NCI-H69 (cell line): ENCODE results near the gene GALNT18.

Experiments
- DNase-seq: peaks from one replicate; lab custom pipeline; 2025; lab: John Stamatoyannopoulos, UW

The GALNT18 gene

GRCh38 chr11:11587122-11587521 is 34.7 kb downstream of the GALNT18 start:
- DNase-seq, result no peak

GRCh38 chr11:11586465-11586864 is 35.3 kb downstream of the GALNT18 start:
- no peak for DNase-seq

- DNase-seq, result no peak
Observed at GRCh38 chr11:11584937-11585336, 36.9 kb downstream of the GALNT18 start.

- peak; percentile 50 for DNase-seq
Observed at GRCh38 chr11:11584530-11584810, 37.3 kb downstream of the GALNT18 start.

- no peak for DNase-seq
Observed at GRCh38 chr11:11583801-11584529, 37.8 kb downstream of the GALNT18 start.

- peak; percentile 74 for DNase-seq
Observed at GRCh38 chr11:11582011-11582701, 39.6 kb downstream of the GALNT18 start.

GRCh38 chr11:11581481-11581880 is 40.3 kb downstream of the GALNT18 start:
- DNase-seq, result no peak

GRCh38 chr11:11580841-11581411 is 40.9 kb downstream of the GALNT18 start:
- DNase-seq, result peak; percentile 73

GRCh38 chr11:11580012-11580411 is 41.8 kb downstream of the GALNT18 start:
- no peak for DNase-seq

GRCh38 chr11:11579012-11579988 is 42.5 kb downstream of the GALNT18 start:
- peak; percentile 70 for DNase-seq

- DNase-seq, result peak; percentile 68
Observed at GRCh38 chr11:11577932-11578911, 43.6 kb downstream of the GALNT18 start.

- DNase-seq, result no peak
Observed at GRCh38 chr11:11577251-11577855, 44.5 kb downstream of the GALNT18 start.

- no peak for DNase-seq
Observed at GRCh38 chr11:11574373-11575287, 47.2 kb downstream of the GALNT18 start.

GRCh38 chr11:11572386-11572785 is 49.4 kb downstream of the GALNT18 start:
- DNase-seq, result no peak

GRCh38 chr11:11571893-11572292 is 49.9 kb downstream of the GALNT18 start:
- no peak for DNase-seq

GRCh38 chr11:11570823-11571222 is 51.0 kb downstream of the GALNT18 start:
- no peak for DNase-seq

GRCh38 chr11:11569936-11570491 is 51.8 kb downstream of the GALNT18 start:
- peak; percentile 62 for DNase-seq

- no peak for DNase-seq
Observed at GRCh38 chr11:11568651-11569229, 53.1 kb downstream of the GALNT18 start.
